HFF-Myc (cell line): Measurements from ENCODE around the gene SLC6A1.
"Not testable (repeated sequence)": the region's sequence is repeated elsewhere in the genome, so short reads cannot be mapped to it uniquely, and the experiment has no call there.

ENCODE experiments used
- DNase-seq: peaks from one replicate; pipeline ENCODE4 v3.0.0-alpha.2; 2011; ENCODE audit warnings: low read depth; ENCODE audit errors: extremely low read depth
- H3K4me3 ChIP-seq: replicated peaks from 2 replicates; pipeline ENCODE4 v1.5.1; 2011; ENCODE audit warnings: low read depth, mild to moderate bottlenecking, control low read depth, low read length
- CTCF ChIP-seq: IDR thresholded peaks from 2 replicates; pipeline ENCODE4 v1.5.1; 2012; ENCODE audit warnings: mild to moderate bottlenecking, low read depth, low read length, control low read depth; ENCODE audit errors: missing control alignments

Gene SLC6A1

DNA sequence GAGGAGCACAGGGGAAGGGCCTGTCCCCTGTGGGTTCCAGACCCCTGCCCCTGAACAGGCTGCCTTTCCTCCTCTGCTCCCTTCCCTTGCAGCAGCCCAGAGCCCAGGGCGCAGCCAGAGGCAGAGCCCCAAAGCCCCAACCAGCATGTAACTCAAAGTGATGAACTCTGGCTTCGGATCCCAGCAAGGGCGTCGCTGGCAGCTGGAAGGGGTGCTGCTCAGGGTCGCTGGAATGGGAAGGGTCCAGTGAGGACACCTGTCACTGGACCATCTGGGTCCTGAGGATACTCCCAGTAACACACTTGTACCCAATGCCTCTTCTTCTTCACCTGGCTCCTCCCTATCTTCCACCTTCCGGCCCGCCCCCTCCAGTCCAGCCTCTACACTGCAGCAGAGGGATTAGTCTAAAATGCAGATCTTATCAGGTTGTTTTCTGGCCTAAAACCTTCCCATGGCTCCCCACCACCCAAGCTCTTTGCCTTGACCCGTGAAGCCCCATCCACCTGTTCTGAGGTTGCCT lies 64.0 kb downstream of the SLC6A1 start:
- no peak for DNase-seq
- no peak overlapping the region for H3K4me3 ChIP-seq
- no peak for TF ChIP-seq CTCF

GRCh38 chr3:11057655-11058054 lies 65.1 kb downstream of the SLC6A1 start:
- TF ChIP-seq CTCF = no peak
- H3K4me3 ChIP-seq = no peak overlapping the region
- no peak for DNase-seq

DNA sequence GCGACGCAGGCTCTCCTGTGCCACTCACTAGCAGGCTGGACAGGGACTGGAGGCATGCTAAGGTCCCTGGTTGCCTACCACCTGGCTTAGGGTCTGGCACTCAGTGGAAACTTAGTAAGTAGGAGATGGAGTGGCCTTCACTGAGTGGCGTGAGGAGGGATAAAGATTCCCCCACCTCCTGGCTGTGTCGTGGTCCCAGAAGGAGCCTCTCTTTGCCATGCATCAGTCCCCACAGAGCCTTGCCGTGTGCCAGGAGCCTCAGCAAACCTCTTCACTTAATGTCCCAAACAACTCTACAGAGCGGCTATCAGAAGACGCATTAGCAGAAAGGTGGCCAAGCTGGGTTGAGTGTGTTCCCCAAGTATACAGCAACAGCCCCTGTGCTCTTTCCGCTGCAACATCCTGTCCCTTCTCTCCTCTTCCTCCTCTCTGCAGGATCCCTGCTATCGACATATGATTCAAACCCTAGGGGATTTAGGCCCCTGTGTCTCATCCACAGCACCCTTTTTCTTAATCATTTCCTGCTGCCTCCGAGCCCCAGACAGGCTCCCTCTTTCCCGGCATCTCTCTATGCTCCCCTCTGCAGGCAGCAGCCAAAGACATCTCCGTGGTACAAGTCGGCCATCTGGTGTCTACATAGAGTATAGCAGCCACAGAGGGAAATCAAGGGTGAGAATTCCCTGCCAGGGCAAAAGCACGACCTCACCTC lies 66.7 kb downstream of the SLC6A1 start:
- peak; percentile 42 for DNase-seq
- TF ChIP-seq CTCF = peak; percentile 85
- H3K4me3 ChIP-seq = no peak overlapping the region

GRCh38 chr3:11059799-11060115 lies 67.2 kb downstream of the SLC6A1 start:
- H3K4me3 ChIP-seq = no peak overlapping the region
- DNase-seq = no peak
- TF ChIP-seq CTCF = no peak

GRCh38 chr3:11060500-11061251 lies 68.1 kb downstream of the SLC6A1 start:
- DNase-seq = no peak
- H3K4me3 ChIP-seq = no peak overlapping the region
- TF ChIP-seq CTCF = peak; percentile 80

DNA sequence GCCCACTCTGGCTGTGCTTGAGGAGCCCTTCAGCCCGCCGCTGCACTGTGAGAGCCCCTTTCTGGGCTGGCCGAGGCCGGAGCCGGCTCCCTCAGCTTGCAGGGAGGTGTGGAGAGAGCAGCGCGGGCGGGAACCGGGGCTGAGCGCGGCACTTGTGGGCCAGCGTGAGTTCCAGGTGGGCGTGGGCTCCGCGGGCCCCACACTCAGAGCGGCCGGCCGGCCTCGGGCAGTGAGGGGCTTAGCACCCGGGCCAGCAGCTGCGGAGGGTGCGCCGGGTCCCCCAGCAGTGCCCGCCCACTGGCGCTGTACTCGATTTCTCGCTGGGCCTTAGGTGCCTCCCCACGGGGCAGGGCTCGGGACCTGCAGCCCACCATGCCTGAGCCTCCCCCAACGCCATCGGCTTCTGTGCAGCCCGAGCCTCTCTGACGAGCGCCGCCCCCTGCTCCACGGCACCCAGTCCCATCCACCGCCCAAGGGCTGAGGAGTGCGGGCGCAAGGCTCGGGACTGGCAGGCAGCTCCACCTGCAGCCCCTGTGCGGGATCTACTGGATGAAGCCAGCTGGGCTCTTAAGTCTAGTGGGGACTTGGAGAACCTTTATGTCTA lies 68.8 kb downstream of the SLC6A1 start:
- not testable (repeated sequence) for H3K4me3 ChIP-seq, DNase-seq

DNA sequence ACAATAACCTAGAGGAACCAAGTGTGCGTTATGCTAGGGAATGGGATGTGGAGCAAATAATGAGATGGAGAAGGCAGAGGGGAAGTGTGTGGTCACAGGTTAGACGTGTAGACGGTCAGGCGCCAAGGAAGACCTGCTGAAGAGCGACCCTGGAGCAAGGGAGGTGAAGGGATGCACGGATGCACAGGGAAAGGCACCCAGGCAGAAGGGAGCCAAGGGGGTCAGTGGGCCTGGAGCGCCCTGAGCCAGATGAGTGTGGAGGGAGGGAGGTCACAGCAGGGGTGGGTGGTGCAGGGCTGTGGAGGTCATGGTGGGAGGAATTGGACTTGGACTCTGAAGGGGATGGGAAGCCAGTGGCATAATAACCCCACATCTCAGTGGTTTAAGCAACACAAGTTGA lies 70.2 kb downstream of the SLC6A1 start:
- no peak for TF ChIP-seq CTCF
- DNase-seq = no peak
- no peak overlapping the region for H3K4me3 ChIP-seq
